Esophagus squamous epithelium (tissue), 5 donors: ENCODE results near the gene LGALS4. TPM values are rescaled to one million over a fixed set of nuclear protein-coding genes. Genes with fewer than 3 reads are reported as not detected.
"Not testable (repeated sequence)": the region's sequence is repeated elsewhere in the genome, so short reads cannot be mapped to it uniquely, and the experiment has no call there.

Source experiments
- DNase-seq: peaks from one replicate; lab custom pipeline; 2025; lab: John Stamatoyannopoulos, UW
- H3K27ac ChIP-seq, 4 donors: fragments of 200-600 bp; sonication (generic); one replicate each; pipeline ENCODE4 v1.5.1; 2016 to 2019; ENCODE audit warnings: mild to moderate bottlenecking in 1 of 4
- H3K27me3 ChIP-seq, 4 donors: fragments of 200-600 bp; sonication (generic); 1 replicate in 3 of 4; 2 replicates in 1 of 4; pipeline versions ENCODE4 v1.5.1 to v1.6.0; 2017 to 2021; ENCODE audit warnings: antibody characterized with exemption in 1 of 4
- H3K36me3 ChIP-seq, 3 donors: fragments of 200-600 bp; sonication (generic); one replicate each; pipeline ENCODE4 v1.5.1; 2016 to 2019
- H3K4me1 ChIP-seq, 3 donors: fragments of 200-600 bp; sonication (generic); one replicate each; pipeline ENCODE4 v1.5.1; 2017 to 2019
- H3K4me3 ChIP-seq, 4 donors: fragments of 200-600 bp; sonication (generic); 1 replicate in 3 of 4; 2 replicates in 1 of 4; pipeline ENCODE4 v1.5.1; 2016 to 2019; ENCODE audit warnings: mild to moderate bottlenecking in 2 of 4, moderate library complexity in 1 of 4
- H3K9me3 ChIP-seq, 3 donors: fragments of 200-600 bp; sonication (generic); one replicate each; pipeline ENCODE4 v1.5.1; 2016 to 2019
- CTCF ChIP-seq, 6 experiments: fragments of 450-650 bp in 4 of 6; fragments of 200-600 bp in 2 of 6; sonication (generic) in 2 of 6; IDR thresholded peaks; one replicate each; pipeline ENCODE4 v1.5.1; 2016 to 2019; ENCODE audit warnings: antibody characterized with exemption in 6 of 6, mild to moderate bottlenecking in 4 of 6, moderate library complexity in 4 of 6
- POLR2A ChIP-seq, 4 donors: fragments of 450-650 bp; IDR thresholded peaks; one replicate each; pipeline ENCODE4 v1.6.1; 2017; ENCODE audit warnings: antibody characterized with exemption in 4 of 4, mild to moderate bottlenecking in 4 of 4, moderate library complexity in 3 of 4
- WGBS, 2 donors: methylation state at CpG; one replicate each; pipeline ENCODE4 v1.1.5; 2018; 5-methylcytosine and 5-hydroxymethylcytosine counted together
- intact Hi-C: fragments of 100-400 bp; cut with DNase I; formaldehyde crosslinking; loops from one replicate; pipeline ENCODE4 v1.15.0; 2022
- total RNA-seq, 4 donors: library from RNA; depleted of rRNA; stranded (reverse); fragments of >200 nt; gene quantifications; one replicate each; pipeline ENCODE4 v1.1.0, GENCODE V29; 2016
- donor health status: DM: yes; HTN: yes; CAD: no.

The LGALS4 gene
- total RNA-seq, 4 donors from 2014 or later: 0.62 to 0.76 TPM; not detected in 2

DNA sequence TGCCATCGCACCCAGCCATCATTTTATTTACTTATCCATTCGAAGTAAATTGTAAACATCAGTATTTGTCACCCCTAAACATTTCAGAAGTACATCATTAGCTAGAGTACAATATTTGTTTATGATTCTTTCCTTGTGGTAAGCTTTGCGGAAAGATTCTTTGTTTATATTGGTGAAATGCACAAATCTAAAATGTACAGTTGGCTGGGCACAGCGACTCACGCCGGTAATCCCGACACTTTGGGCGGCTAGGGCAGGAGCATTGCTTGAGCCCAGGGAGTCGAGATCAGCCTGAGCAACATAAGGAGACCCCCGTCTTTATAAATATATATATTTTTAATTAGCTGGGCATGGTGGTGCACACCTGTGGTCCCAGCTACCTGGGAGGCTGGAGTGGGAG, 13.6 kb downstream of the LGALS4 start:
- TF ChIP-seq POLR2A (IDR thresholded peaks at IDR 0.05) (no peak), CTCF (IDR thresholded peaks at IDR 0.05) (no peak)

DNA sequence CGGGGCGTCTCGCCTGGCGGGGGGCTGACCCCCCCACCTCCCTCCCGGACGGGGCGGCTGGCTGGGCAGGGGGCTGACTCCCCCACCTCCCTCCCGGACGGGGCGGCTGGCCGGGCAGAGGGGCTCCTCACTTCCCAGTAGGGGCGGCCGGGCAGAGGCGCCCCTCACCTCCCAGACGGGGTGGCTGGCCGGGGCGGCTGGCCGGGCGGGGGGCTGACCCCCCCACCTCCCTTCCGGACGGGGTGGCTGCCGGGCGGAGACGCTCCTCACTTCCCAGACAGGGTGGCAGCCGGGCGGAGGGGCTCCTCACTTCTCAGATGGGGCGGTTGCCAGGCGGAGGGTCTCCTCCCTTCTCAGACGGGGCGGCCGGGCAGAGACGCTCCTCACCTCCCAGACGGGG, 15.0 kb downstream of the LGALS4 start:
- DNase-seq, intact Hi-C loops, H3K27me3 ChIP-seq, H3K36me3 ChIP-seq, H3K9me3 ChIP-seq: not testable (repeated sequence)
- H3K4me1 ChIP-seq: peaks cover 7 to 37% (median 17%) of the 10 kb centered on the region in 3 donors
- WGBS, 2 donors: no CpG with 5 or more reads among the region's 33 CpGs
- peak overlapping the region in 1 of 4 donors; percentile 49 for H3K27ac ChIP-seq
- H3K4me3 ChIP-seq: peak overlapping the region in 1 of 4 donors; percentile 52

More for the DNA sequence above, 13.6 kb downstream of the LGALS4 start:
- 53 to 60% methylated on average over 10 of the region's 10 CpGs for WGBS, 2 donors
- intact Hi-C loops: no loop called here
- peaks cover 7 to 24% (median 11%) of the 10 kb centered on the region in 3 donors for H3K4me1 ChIP-seq
- no peaks in the 10 kb centered on the region for H3K27me3 ChIP-seq
- H3K4me3 ChIP-seq: peak overlapping the region in 1 of 4 donors; percentile 21
- no peak for DNase-seq
- peaks cover 0 to 5% (median 0%) of the 10 kb centered on the region in 3 donors for H3K36me3 ChIP-seq
- no peaks in the 10 kb centered on the region for H3K9me3 ChIP-seq
- peak overlapping the region; percentile 25 to 87 (median 78) for H3K27ac ChIP-seq

DNA sequence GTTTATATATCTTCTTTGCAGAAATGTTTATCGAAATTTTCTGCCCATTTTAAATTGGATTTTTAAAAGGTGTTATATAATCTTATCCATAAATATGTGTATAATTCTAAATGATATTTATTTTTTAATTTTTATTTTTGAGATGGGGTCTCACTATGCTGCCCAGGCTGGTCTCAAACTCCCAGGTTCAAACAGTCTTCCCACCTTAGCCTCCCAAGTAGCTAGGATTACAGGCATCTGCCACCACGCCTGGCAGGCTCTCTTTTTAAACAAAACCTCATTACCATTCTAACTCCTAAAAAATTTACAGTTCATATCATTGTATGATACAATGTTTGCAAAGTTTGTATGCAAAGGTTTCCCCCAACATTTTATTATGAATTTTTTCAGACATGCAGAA, 16.6 kb downstream of the LGALS4 start:
- no peak overlapping the region for H3K4me3 ChIP-seq
- no peak overlapping the region for H3K27ac ChIP-seq
- intact Hi-C loops: no loop called here
- DNase-seq: no peak
- H3K36me3 ChIP-seq: no peaks in the 10 kb centered on the region
- TF ChIP-seq POLR2A (IDR thresholded peaks at IDR 0.05) (no peak), CTCF (IDR thresholded peaks at IDR 0.05) (no peak)
- no peaks in the 10 kb centered on the region for H3K27me3 ChIP-seq
- WGBS, 2 donors: 46 to 51% methylated on average over 2 of the region's 2 CpGs
- H3K4me1 ChIP-seq: peaks cover 7 to 44% (median 23%) of the 10 kb centered on the region in 3 donors
- no peaks in the 10 kb centered on the region for H3K9me3 ChIP-seq

DNA sequence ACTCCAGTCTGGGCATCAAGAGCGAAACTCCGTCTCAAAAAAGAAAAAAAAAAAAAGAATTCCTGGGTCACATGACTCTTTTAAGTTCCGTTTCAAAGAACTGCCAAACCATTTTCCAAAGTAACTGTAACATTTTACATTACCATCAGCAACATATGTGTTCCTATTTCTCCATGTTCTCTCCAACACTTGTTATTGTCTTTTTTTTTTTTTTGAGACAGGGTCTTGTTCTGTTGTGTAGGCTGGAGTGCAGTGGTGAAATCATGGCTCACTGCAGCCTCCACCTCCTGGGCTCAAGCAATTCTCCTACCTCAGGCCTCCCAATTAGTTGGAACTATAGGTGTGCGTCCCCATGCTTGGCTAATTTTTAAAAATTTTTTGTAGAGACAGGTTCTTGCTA, 17.2 kb downstream of the LGALS4 start:
- no peaks in the 10 kb centered on the region for H3K36me3 ChIP-seq
- intact Hi-C loops: no loop called here
- 90 to 95% methylated on average over 3 to 4 of the region's 4 CpGs for WGBS, 2 donors
- H3K4me1 ChIP-seq: peaks cover 7 to 43% (median 23%) of the 10 kb centered on the region in 3 donors
- no peak overlapping the region for H3K4me3 ChIP-seq
- no peaks in the 10 kb centered on the region for H3K9me3 ChIP-seq
- no peaks in the 10 kb centered on the region for H3K27me3 ChIP-seq
- TF ChIP-seq POLR2A (IDR thresholded peaks at IDR 0.05): no peak
- TF ChIP-seq CTCF (IDR thresholded peaks at IDR 0.05): no peak
- H3K27ac ChIP-seq: no peak overlapping the region
- DNase-seq: no peak

DNA sequence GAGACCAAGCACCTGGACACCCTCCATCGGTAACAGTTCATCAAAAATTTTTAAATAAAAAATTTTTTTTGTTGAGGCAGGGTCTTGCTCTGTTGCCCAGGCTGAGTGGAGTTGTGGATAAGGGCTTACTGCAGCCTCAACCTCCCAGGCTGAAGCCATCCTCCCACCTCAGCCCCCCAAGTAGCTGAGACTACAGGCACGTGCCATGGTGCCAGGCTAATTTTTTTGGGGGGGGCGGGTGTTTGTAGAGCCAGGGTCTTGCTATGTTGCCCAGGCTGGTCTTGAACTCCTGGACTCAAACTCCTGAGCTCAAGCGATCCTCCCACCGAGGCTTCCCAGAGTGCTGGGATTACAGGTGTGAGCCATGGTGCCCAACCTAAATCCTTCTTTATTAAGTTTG, 19.1 kb downstream of the LGALS4 start:
- TF ChIP-seq CTCF (IDR thresholded peaks at IDR 0.05): no peak
- TF ChIP-seq POLR2A (IDR thresholded peaks at IDR 0.05): no peak
- intact Hi-C loops: no loop called here
- Histone ChIP-seq H3K9me3 (no peaks in the 10 kb centered on the region), H3K4me3 (no peak overlapping the region), H3K27me3 (no peaks in the 10 kb centered on the region), H3K27ac (peak overlapping the region in 3 of 4 donors; percentile 86 to 91 (median 87)), H3K4me1 (peaks cover 0 to 28% (median 12%) of the 10 kb centered on the region in 3 donors), H3K36me3 (no peaks in the 10 kb centered on the region)
- no peak for DNase-seq
- WGBS, 2 donors: 64 to 75% methylated on average over 1 to 5 of the region's 5 CpGs

DNA sequence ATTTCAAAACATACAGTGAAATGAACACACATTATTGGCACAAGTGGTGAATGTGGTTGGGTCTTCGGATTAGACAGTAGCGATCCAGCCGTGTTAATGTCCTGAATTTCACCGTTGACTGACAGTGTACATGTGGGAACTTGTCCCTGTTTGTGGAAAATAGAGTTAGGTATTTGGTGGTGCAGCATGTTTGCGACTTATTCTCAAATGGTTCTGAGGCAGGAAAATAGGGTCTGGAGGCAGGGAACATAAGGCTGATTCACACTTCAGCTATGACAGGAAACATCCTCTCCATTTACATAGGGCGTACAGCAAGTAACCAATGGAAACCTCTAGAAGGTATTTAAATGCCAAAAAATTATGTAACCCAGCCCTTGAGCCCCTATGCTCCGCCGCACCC, 19.6 kb downstream of the LGALS4 start:
- WGBS, 2 donors: 21 to 49% methylated on average over 8 of the region's 8 CpGs
- Histone ChIP-seq H3K36me3 (no peaks in the 10 kb centered on the region), H3K27me3 (no peaks in the 10 kb centered on the region), H3K27ac (peak overlapping the region; percentile 85 to 91 (median 86)), H3K9me3 (no peaks in the 10 kb centered on the region), H3K4me1 (peaks cover 0 to 29% (median 12%) of the 10 kb centered on the region in 3 donors), H3K4me3 (no peak overlapping the region)
- no peak for TF ChIP-seq POLR2A (IDR thresholded peaks at IDR 0.05)
- TF ChIP-seq CTCF (IDR thresholded peaks at IDR 0.05): no peak
- no peak for DNase-seq
- intact Hi-C loops: no loop called here
